Ishikawa (cell line): ENCODE data around the gene MYORG.
A peak's percentile ranks its signal among the peaks of the same experiment; 100 is the strongest.

Experiments
- CEBPB ChIP-seq: IDR thresholded peaks from 2 replicates; pipeline ENCODE4 v1.6.1; 2012
- CREB1 ChIP-seq: IDR thresholded peaks from 2 replicates; pipeline ENCODE4 v1.6.1; 2012; ENCODE audit warnings: low read depth
- EGR1 ChIP-seq: IDR thresholded peaks from 2 replicates; pipeline ENCODE4 v1.6.1; 2012
- EP300 ChIP-seq: IDR thresholded peaks from 2 replicates; pipeline ENCODE4 v1.6.1; 2012; ENCODE audit warnings: borderline replicate concordance
- FOXM1 ChIP-seq: IDR thresholded peaks from 2 replicates; pipeline ENCODE4 v1.6.1; 2012; ENCODE audit warnings: low read depth, borderline replicate concordance
- NFIC ChIP-seq: IDR thresholded peaks from 2 replicates; pipeline ENCODE4 v1.6.1; 2012
- RAD21 ChIP-seq: IDR thresholded peaks from 2 replicates; pipeline ENCODE4 v1.6.1; 2012; ENCODE audit warnings: low read depth
- TAF1 ChIP-seq: IDR thresholded peaks from 2 replicates; pipeline ENCODE4 v1.6.1; 2012; ENCODE audit warnings: low read depth, mild to moderate bottlenecking
- TCF12 ChIP-seq: IDR thresholded peaks from 2 replicates; pipeline ENCODE4 v1.6.1; 2012; ENCODE audit warnings: low read depth
- TEAD4 ChIP-seq: IDR thresholded peaks from 2 replicates; pipeline ENCODE4 v1.6.1; 2012
- YY1 ChIP-seq: IDR thresholded peaks from 2 replicates; pipeline ENCODE4 v1.6.1; 2012; ENCODE audit warnings: low read depth
- ZBTB7A ChIP-seq: IDR thresholded peaks from 2 replicates; pipeline ENCODE4 v1.6.1; 2012; ENCODE audit warnings: low read depth
- TF ChIP-seq, protein P1 (sequence below): IDR thresholded peaks from 2 replicates; pipeline ENCODE4 v1.6.1; 2012
- TF ChIP-seq, protein P2 (sequence below): IDR thresholded peaks from 2 replicates; pipeline ENCODE4 v1.6.1; 2012; ENCODE audit warnings: low read depth, mild to moderate bottlenecking
- TF ChIP-seq, protein P3 (sequence below): IDR thresholded peaks from 2 replicates; pipeline ENCODE4 v1.6.1; 2012

Gene MYORG

DNA sequence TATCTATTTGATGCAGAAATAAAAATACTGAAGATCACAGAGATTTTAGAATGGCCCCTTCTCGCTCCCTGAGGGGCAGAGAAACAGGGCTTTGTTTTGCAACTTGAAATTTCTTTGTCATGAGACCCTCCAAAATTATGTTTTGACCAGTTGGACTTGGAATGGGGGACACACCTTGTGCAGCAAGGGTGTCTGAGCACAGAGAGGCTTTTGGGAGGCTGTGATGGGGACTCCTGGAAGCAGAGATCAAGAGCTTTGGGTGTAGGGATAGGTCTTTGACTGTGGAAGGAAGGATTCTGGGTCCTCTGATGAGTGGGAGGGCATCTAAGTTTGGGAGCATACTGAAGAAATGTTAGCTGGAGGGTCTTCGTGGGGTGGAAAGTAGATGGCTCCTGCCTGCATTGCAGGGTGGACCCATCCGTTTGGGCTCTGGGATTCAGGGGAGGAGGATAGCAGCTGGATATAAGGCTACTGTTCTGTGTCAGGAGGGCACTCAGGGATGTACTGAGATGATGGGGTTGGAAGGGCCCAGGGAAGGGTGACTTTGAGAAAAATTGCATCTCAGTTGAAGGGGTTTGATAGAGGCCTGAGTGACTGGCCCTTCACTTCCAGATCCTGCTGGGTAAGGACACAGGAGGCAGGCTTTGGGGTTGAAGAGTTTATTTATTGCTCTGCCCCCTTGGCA is 1.8 kb upstream of the MYORG start:
- TF ChIP-seq EP300, result no peak
- no peak for TF ChIP-seq TEAD4
- TF ChIP-seq CREB1, result no peak

DNA sequence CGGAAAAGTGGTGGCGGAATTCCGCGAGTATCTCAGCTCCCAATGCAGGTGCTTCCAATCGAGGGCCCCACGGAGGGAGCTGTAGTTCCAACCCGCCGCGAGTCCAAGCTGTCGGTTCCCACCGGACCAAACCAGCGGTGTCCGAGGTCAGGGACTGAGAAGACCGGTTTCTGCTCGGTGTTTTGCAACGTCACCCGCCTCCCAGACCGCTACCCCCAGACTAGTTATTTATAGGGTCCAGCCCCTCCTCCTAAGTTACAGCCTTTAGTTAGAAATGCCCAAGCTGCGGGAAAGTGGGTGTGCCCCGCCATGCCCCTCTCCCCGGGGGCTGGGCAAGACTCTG is 677 bp upstream of the MYORG start:
- no peak for TF ChIP-seq FOXM1
- TF ChIP-seq TAF1, result no peak
- no peak for TF ChIP-seq RAD21
- TF ChIP-seq, protein P1, sequence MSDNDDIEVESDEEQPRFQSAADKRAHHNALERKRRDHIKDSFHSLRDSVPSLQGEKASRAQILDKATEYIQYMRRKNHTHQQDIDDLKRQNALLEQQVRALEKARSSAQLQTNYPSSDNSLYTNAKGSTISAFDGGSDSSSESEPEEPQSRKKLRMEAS, result no peak

DNA sequence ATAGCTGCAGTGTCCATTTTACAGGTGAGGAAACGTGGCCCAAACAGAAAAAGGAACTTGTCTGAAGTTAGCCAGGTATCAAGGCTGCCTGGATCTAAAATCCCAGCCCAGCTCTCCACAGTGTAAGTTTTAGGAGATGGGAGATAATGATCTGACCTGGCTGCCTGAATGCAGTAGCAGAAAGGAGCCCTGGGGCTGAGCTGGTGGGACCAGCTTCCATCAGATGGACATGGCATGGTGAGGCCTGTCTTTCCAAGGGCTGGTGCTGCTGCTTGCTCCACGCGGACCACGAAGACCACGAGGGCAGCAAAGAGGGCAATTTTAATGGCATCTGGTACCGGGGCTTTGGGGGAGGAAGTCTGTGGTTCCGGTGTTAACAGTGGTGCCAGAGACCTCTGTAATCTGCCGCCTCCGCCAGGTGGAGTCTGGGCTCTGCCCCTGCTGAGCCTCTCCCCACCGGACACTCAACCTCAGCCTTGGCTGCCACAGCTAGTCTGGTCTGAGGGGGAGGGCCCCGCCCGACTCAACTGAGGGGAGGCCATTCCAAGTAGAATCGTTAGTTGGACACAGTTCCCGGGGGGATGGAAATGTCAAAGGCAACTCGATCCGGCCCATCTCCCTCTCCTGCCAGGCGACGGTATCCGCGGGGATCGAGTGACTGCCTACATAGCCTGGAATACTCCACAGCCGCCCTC is 650 bp downstream of the MYORG start:
- TF ChIP-seq, protein P2, sequence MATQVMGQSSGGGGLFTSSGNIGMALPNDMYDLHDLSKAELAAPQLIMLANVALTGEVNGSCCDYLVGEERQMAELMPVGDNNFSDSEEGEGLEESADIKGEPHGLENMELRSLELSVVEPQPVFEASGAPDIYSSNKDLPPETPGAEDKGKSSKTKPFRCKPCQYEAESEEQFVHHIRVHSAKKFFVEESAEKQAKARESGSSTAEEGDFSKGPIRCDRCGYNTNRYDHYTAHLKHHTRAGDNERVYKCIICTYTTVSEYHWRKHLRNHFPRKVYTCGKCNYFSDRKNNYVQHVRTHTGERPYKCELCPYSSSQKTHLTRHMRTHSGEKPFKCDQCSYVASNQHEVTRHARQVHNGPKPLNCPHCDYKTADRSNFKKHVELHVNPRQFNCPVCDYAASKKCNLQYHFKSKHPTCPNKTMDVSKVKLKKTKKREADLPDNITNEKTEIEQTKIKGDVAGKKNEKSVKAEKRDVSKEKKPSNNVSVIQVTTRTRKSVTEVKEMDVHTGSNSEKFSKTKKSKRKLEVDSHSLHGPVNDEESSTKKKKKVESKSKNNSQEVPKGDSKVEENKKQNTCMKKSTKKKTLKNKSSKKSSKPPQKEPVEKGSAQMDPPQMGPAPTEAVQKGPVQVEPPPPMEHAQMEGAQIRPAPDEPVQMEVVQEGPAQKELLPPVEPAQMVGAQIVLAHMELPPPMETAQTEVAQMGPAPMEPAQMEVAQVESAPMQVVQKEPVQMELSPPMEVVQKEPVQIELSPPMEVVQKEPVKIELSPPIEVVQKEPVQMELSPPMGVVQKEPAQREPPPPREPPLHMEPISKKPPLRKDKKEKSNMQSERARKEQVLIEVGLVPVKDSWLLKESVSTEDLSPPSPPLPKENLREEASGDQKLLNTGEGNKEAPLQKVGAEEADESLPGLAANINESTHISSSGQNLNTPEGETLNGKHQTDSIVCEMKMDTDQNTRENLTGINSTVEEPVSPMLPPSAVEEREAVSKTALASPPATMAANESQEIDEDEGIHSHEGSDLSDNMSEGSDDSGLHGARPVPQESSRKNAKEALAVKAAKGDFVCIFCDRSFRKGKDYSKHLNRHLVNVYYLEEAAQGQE, result no peak
- no peak for TF ChIP-seq CREB1
- TF ChIP-seq EGR1, result no peak
- TF ChIP-seq, protein P1, result 0 out of 2 replicates have a peak, but pooled peaks have one; percentile 49
- no peak for TF ChIP-seq CEBPB
- TF ChIP-seq RAD21, result peak; percentile 25; the same call in 1 of the 2 replicates
- TF ChIP-seq FOXM1, result no peak
- no peak for TF ChIP-seq TCF12
- no peak; the same call in 1 of the 2 replicates for TF ChIP-seq ZBTB7A
- TF ChIP-seq, protein P3, sequence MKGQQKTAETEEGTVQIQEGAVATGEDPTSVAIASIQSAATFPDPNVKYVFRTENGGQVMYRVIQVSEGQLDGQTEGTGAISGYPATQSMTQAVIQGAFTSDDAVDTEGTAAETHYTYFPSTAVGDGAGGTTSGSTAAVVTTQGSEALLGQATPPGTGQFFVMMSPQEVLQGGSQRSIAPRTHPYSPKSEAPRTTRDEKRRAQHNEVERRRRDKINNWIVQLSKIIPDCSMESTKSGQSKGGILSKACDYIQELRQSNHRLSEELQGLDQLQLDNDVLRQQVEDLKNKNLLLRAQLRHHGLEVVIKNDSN, result no peak
- no peak for TF ChIP-seq TEAD4
- TF ChIP-seq YY1, result 0 out of 2 replicates have a peak, but pooled peaks have one; percentile 8
- no peak for TF ChIP-seq NFIC
- TF ChIP-seq EP300, result no peak
- no peak for TF ChIP-seq TAF1

DNA sequence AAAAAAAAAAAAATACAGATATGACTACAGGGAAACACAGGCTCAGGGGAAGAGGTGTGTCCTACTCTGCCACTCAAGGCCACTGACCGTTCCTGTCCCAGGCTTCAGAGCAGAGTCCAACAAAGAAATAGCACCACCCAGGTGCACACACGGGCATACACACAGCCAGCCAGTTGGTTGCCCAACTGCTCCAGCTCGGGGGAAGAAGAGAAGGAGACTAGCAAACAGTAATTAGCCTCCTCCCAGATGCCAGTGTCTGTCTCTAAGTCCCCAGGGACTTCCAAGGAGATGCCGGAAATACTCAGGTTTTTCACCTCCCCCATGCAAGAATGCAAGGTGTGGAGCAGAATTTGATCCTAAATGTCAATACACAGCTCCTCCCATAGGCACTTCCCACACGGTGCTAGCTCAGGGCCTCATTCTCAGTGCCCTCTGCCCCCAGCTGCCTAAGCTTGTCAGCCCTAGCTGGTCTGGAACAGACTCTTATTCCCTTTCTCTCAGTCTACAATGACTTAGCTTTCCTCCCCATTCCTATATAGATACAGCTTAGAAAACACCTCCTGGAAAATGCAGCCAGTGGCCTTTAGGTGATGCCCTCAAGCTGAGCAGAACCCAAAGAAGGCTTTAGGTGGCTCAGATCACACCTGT is 1.7 kb downstream of the MYORG start:
- peak; percentile 11; the same call in 1 of the 2 replicates for TF ChIP-seq RAD21
- 0 out of 2 replicates have a peak, but pooled peaks have one; percentile 25 for TF ChIP-seq CEBPB
- TF ChIP-seq, protein P1, result no peak
- TF ChIP-seq EP300, result no peak
- peak; percentile 24; the same call in 1 of the 2 replicates for TF ChIP-seq TEAD4
- TF ChIP-seq EGR1, result no peak

DNA sequence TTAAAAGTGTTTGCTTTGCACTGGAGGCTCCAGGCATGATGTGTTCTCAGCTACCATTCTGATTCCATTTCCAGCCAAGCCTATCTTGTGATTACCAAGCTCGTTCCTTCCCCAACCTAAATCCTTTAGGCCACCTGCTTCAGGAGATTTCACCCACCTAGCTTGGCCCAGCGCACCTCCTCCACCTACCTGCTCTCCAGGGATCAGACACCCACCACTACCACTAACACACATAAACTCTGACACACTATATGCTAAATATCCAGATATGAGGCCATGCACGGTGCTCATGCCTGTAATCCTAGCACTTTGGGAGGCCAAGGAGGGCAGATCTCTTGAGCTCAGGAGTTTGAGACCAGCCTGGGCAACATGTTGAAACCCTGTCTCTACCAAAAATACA is 2.4 kb downstream of the MYORG start:
- TF ChIP-seq CREB1, result no peak
- no peak for TF ChIP-seq RAD21
- no peak for TF ChIP-seq CEBPB
- TF ChIP-seq, protein P3, result no peak
- no peak for TF ChIP-seq ZBTB7A
- TF ChIP-seq YY1, result no peak
- TF ChIP-seq, protein P1, result no peak
- TF ChIP-seq EGR1, result no peak
- TF ChIP-seq, protein P2, result no peak

DNA sequence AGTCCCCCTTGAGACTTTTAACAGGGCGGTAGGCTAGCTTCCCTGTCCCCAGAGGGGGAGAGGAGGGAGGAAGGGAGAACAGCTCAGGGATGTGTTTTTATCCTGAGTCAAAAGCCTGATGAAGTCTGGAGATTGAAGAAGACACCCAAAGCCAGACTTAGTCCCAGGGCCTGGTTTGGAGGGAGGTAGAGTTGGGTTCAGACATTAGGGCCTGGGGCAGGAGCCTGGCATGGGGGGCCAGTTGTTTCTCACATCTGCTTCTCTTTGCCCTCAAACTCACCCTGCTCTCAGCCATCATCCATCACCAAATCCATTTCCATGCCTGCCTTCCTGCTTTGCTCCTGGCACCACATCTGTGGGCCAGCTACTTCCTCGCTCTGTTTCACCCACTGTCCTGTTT is 2.9 kb downstream of the MYORG start:
- TF ChIP-seq ZBTB7A, result no peak
- TF ChIP-seq, protein P2, result no peak
- TF ChIP-seq EP300, result no peak
- TF ChIP-seq EGR1, result no peak
- TF ChIP-seq, protein P1, result no peak
- no peak for TF ChIP-seq TEAD4
- TF ChIP-seq NFIC, result no peak
- no peak for TF ChIP-seq TAF1
- TF ChIP-seq TCF12, result no peak
- TF ChIP-seq RAD21, result no peak
- TF ChIP-seq FOXM1, result no peak
- TF ChIP-seq CEBPB, result no peak
- TF ChIP-seq YY1, result no peak
- TF ChIP-seq, protein P3, result no peak
- no peak for TF ChIP-seq CREB1
